DOHH2 (cell line): ENCODE results near the gene CNN1.

Experiments used
- H3F3A ChIP-seq: fragments of 200-600 bp; sonication (generic), shearing (Covaris generic); 2 replicates; pipeline ENCODE4 v1.6.0; 2016; ENCODE audit warnings: antibody characterized with exemption, mild to moderate bottlenecking; ENCODE audit not compliant: control insufficient read depth, insufficient read depth
- H3K27ac ChIP-seq: fragments of 200-600 bp; sonication (generic); 2 replicates; pipeline ENCODE4 v1.5.1; 2014; ENCODE audit warnings: low read depth, mild to moderate bottlenecking, low read length, moderate library complexity
- H3K27me3 ChIP-seq: fragments of 200-600 bp; sonication (generic); 2 replicates; pipeline ENCODE4 v1.6.1; 2014; ENCODE audit warnings: mild to moderate bottlenecking, low read length, mixed read lengths; ENCODE audit not compliant: control insufficient read depth
- H3K36me3 ChIP-seq: fragments of 200-600 bp; sonication (generic); 2 replicates; pipeline ENCODE4 v1.6.1; 2014; ENCODE audit warnings: mild to moderate bottlenecking, low read length, moderate library complexity, mixed read lengths; ENCODE audit not compliant: control insufficient read depth
- H3K4me1 ChIP-seq: fragments of 200-600 bp; sonication (generic); 2 replicates; pipeline ENCODE4 v1.6.1; 2014; ENCODE audit warnings: mild to moderate bottlenecking, low read length, mixed read lengths; ENCODE audit not compliant: control insufficient read depth
- H3K4me2 ChIP-seq: fragments of 200-600 bp; sonication (generic); 2 replicates; pipeline ENCODE4 v1.6.0; 2014; ENCODE audit warnings: mild to moderate bottlenecking, low read length, moderate library complexity
- H3K4me3 ChIP-seq: fragments of 200-600 bp; sonication (generic); 2 replicates; pipeline ENCODE4 v1.5.1; 2014; ENCODE audit warnings: mild to moderate bottlenecking, low read length, mixed read lengths
- H3K79me2 ChIP-seq: fragments of 200-600 bp; sonication (generic); 2 replicates; pipeline ENCODE4 v1.6.1; 2014; ENCODE audit warnings: mild to moderate bottlenecking, low read length, mixed read lengths; ENCODE audit not compliant: control insufficient read depth
- H3K9me2 ChIP-seq: fragments of 200-600 bp; sonication (generic); replicated peaks from 2 replicates; pipeline ENCODE4 v1.6.1; 2014; ENCODE audit warnings: mild to moderate bottlenecking, low read length, mixed read lengths; ENCODE audit not compliant: control insufficient read depth
- H3K9me3 ChIP-seq: fragments of 200-600 bp; sonication (generic); 2 replicates; pipeline ENCODE4 v1.6.1; 2014; ENCODE audit warnings: antibody characterized with exemption, low read length, mixed read lengths; ENCODE audit not compliant: control insufficient read depth, insufficient read depth
- H4K20me1 ChIP-seq: fragments of 200-600 bp; sonication (generic); 2 replicates; pipeline ENCODE4 v1.6.0; 2014; ENCODE audit warnings: low read depth, mild to moderate bottlenecking, antibody characterized with exemption, low read length, moderate library complexity; ENCODE audit not compliant: control insufficient read depth, insufficient read depth
- CTCF ChIP-seq: fragments of 200-600 bp; sonication (generic); IDR thresholded peaks from one replicate; pipeline ENCODE4 v1.5.1; 2014; ENCODE audit warnings: antibody characterized with exemption, mild to moderate bottlenecking, low read depth, low read length; ENCODE audit not compliant: poor library complexity, severe bottlenecking
- EZH2phosphoT487 ChIP-seq: fragments of 200-600 bp; sonication (generic); IDR thresholded peaks from 2 replicates; pipeline ENCODE4 v1.6.1; 2017; ENCODE audit warnings: borderline replicate concordance, mild to moderate bottlenecking, antibody characterized with exemption, low read length, moderate library complexity, mixed read lengths

Gene CNN1

GRCh38 chr19:11538232-11539036, at the start of gene CNN1:
Gene CNN1 (plus strand): TSS chr19:11538851. CDS start chr19:11538928, 77 bp downstream.
- H3K4me3 ChIP-seq = no peak within 1 kb of the TSS
- H3K27ac ChIP-seq = no peak within 1 kb of the TSS
- H3K4me2 ChIP-seq = no peak within 1 kb of the TSS

DNA sequence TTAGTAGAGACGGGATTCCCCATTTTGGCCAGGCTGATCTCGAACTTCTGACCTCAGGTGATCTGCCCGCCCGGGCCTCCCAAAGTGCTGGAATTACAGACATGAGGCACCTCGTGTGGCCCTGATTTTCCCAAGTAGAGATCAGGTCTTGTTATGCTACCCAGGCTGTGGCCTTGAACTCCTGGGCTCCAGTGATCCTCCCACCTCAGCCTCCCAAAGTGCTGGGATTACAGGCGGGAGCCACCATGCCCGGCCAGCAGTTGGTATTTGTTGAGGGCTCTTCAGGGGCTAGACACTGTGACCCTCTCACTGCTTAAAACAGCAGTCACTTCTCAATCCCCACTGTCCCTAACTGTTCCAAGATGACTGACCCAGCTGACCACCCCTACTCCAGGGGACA, 49.3 kb upstream of the CNN1 start:
- no peaks in the 10 kb centered on the region for H3K79me2 ChIP-seq
- peaks cover 7% of the 10 kb centered on the region; the same call in 1 of the 2 replicates for H3K36me3 ChIP-seq
- no peaks in the 10 kb centered on the region for H3K9me3 ChIP-seq
- H3K27me3 ChIP-seq = no peaks in the 10 kb centered on the region
- no peaks in the 10 kb centered on the region for H4K20me1 ChIP-seq
- H3K4me1 ChIP-seq = no peaks in the 10 kb centered on the region
- no peak overlapping the region for H3K4me2 ChIP-seq
- no peak for TF ChIP-seq CTCF
- no peak for TF ChIP-seq EZH2phosphoT487
- H3K9me2 ChIP-seq = no peaks in the 10 kb centered on the region
- no peak overlapping the region for H3K27ac ChIP-seq
- no peak overlapping the region for H3K4me3 ChIP-seq
- no peaks in the 10 kb centered on the region for H3F3A ChIP-seq

More at GRCh38 chr19:11538232-11539036, at the start of gene CNN1:
- H3K79me2 ChIP-seq = no peaks in the 10 kb centered on the region
- H3K36me3 ChIP-seq = no peaks in the 10 kb centered on the region
- peaks cover 27% of the 10 kb centered on the region for H3K4me1 ChIP-seq
- TF ChIP-seq EZH2phosphoT487 = no peak
- no peak for TF ChIP-seq CTCF
- H3K9me3 ChIP-seq = no peaks in the 10 kb centered on the region
- H4K20me1 ChIP-seq = no peaks in the 10 kb centered on the region
- peaks cover 17% of the 10 kb centered on the region for H3K27me3 ChIP-seq
- H3K9me2 ChIP-seq = no peaks in the 10 kb centered on the region
- H3F3A ChIP-seq = peaks cover 11% of the 10 kb centered on the region; the same call in 1 of the 2 replicates

GRCh38 chr19:11494634-11495285, 43.9 kb upstream of the CNN1 start:
- H3K9me3 ChIP-seq = no peaks in the 10 kb centered on the region
- no peak for TF ChIP-seq EZH2phosphoT487
- TF ChIP-seq CTCF = no peak
- H3K9me2 ChIP-seq = no peaks in the 10 kb centered on the region
- no peak overlapping the region for H3K4me2 ChIP-seq
- no peak overlapping the region for H3K27ac ChIP-seq
- H3F3A ChIP-seq = no peaks in the 10 kb centered on the region
- H3K36me3 ChIP-seq = peaks cover 23% of the 10 kb centered on the region
- no peaks in the 10 kb centered on the region for H3K4me1 ChIP-seq
- no peaks in the 10 kb centered on the region for H3K79me2 ChIP-seq
- no peak overlapping the region for H3K4me3 ChIP-seq
- no peaks in the 10 kb centered on the region for H3K27me3 ChIP-seq
- H4K20me1 ChIP-seq = no peaks in the 10 kb centered on the region
